IPS DF 19.7 (cell line): ENCODE measurements around the gene BOD1.

ENCODE experiments used
- DNase-seq: peaks from one replicate; pipeline ENCODE4 v3.0.0-alpha.2; 2013; ENCODE audit warnings: low read depth, low spot score

The BOD1 gene

DNA sequence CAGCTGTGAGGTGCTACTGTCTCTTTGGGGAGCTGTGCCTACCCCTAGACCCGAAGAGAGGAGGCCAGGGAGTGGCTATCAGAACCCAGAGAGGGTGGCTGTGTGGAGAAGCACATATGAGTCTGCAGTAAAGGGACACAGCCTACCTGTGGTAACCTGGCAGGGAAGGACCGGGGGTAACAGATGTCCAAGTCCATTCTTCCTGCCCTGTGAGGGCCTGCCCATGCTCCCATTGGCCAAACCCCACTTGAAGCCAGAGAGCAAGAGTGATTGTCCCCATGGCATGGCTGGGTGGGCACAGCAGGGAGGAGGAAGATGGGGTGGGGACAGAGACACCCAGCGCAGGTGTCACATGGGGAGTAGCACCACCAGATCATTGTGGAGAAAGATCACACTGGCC, 39.3 kb downstream of the BOD1 start:
- DNase-seq, result no peak

DNA sequence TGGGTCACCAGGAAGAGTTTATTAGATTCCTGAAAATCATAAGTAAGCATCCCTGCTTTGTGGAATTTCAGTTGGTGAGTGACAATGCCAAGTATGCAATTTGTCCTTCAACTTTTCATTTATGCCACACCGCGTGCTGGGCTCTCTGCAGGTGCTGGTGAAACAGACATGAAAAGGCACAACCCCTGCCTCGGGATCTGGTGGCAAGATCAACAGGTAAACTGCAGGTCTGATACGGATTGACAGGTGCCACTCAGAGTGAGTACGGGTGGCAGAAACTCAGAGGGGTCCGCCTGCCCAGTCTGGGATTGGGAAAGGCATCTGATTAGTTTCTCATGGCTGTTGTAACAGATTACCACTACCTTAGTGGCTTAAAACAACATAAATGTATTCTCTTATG, 40.5 kb downstream of the BOD1 start:
- no peak for DNase-seq

DNA sequence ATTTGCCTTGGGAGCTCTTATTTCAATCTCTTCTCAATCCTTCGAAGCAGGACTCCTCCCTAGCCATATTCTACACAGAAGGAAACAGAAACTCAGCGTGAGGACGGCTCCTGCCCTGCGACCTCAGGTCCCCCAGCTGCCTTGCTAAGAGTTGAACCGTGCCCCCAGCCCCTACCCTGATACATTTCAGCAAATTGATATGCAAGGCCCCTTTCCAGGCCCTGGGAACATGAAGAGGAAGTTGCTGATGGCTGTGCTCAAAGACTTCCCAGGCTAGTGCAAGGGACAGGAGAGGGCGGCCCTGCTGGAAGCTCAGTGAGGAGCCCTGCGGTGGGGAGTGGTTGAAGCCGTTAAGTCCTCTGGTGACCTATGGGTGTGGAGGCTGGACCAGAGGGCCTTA, 41.5 kb downstream of the BOD1 start:
- DNase-seq, result no peak

DNA sequence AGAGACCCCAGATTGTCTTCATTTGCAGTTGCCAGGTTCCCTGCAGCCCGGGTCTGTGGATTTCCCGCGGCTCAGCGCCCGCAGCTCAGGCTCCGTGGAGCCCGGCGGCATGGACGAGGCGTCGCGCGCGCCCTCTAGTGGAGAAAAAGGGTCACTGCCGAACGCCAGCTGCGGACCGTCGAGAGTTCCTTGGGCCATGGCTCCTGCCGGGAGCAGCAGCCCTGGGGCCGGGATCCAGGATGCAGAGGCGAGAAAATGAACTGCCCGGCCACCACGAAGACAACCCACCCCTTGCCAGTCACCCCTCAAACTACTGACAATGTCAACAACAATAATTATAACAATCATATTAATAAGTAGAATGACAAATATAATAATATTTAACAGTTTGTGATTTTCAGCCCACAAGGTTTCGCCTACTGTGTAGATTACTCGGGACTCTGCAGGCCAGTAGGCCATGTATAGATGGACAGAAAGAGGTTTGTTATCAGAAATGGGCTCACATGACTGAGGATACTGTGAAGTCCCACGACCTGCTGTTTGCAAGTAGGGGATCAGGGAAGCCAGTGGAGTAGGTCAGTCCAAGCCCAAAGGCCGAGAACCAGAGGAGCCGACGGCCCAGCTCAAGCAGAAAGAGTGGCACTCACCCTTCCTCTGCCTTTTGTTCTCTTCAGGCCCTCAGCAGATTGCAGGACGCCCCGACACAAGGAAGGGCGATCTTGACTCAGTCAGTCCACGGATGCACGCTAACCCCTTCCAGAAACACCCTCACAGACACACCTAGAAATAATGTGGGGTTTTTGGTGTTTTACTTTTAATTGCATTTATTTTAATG, 43.1 kb downstream of the BOD1 start:
- no peak for DNase-seq

DNA sequence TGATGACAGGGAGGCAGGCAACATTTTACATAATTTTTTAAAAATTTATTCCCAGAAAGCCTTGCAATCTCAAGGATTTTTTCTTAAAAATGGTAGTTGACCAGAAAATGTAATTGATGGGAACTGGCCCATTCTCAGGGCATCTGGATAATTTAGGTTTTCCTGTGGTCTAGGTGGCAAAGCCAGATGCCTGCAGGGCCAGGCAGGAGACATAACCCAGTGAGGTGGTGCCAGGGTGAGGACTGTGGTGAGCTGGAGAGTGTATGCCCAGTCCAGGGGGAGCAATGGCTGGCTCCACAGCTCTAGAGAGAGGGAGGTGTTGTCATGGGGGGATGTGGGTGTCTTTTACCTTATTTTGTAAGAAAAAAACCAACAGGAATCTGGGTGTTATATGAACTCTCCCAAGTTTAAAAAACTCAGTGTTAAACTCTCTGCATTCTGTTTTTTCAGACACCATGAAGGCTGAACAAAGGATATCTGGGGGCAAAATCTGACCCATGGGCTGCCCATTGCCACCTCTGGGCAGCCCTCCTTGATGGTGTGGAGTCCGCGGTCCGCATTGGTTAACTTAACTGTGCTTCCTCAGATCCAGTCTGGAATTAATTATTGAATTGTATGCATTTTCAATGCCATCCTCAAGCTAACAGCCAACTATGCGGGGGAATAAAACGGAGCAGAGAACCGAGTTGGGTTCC, 43.9 kb downstream of the BOD1 start:
- DNase-seq, result no peak

DNA sequence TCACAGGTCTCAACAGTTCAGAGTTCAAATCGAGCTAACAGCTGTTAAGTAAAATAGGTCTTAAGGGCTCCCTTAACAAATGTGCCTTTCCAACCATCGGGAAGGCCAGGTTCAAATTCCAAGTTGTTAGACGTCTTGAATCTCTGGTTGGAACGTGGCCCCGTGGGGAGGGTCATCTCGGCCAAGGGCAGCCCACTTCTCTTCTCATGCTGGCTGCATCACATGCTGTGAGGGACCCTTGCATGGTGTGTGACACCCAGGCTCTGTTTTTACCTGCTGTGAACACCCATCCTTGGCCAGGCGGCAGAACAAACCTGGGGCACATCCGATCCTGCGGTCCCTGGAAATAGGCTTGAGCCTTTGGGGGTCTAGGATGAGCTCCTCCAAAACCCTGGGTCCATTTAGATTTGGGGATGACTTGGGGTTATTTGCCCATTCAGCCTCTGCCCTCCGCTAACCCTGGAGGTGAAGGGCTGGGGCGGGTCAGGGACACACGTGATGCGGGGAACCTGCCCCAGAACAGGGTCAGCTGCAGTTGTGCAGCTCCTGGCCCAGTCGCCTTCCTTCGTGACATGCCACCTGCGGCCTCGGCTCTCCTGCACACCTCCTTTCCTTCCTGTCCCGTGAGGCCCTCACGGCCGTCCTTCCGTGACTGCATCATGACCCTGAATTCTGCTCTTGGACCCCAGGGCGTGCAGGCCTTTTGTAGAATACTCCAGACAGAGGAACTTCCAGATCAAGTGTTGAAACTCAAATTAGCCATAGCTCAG, 45.9 kb downstream of the BOD1 start:
- DNase-seq, result no peak

DNA sequence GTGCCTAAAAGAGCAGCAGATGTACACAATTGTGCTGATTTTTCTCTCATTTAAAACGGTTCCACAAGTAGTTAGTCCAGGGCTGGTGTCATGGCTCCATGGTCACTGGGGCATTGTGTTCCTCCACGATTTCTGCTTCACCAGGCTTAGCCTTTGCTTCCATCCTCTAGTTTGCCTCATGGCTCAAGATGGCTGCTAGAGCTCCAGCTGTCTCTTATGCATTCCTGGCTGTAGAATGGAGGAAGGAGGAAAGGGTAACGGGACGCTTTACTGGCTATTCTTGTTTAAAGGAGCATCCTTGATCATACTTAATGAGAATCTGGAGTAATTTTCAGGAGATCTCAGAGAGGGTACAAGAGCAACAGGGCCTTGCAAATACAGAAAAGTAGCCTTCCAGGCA, 47.7 kb downstream of the BOD1 start:
- DNase-seq, result no peak

DNA sequence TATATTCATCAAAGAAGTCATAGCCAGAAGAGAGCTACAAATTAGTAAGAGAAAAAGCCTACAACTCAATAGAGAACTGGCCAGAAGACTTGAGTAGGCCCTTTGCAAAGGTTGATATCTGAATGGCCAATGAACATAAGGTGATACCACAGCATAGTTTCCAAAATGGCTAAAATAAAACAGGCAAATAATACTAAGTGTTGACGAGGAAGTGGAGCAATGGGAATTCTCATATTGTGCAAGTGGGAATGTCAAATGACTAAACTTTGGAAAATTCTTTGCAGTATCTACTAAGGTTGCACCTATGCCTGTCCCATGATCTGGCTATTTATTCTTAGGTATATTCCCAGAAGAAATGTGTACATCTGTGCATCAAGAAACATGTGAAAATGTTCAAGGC, 48.3 kb downstream of the BOD1 start:
- DNase-seq, result no peak

DNA sequence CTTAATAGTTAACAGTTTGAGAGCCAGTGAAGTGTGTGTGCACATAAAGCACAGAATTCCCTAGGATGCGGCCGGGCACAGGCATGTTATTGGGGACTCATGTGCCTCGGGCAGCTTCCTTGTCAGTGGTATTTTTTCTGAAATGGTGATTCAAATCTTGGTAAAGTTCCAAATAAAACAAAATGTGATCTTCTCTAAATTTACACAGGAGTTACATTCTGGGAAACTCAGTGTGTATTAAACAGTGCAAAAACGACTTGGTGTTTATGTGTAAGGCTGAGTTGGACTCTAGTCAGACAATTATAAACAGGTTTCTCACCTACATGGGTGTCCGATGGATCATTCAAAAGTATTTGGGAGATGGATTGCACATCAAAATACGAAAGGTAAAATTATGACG, 48.9 kb downstream of the BOD1 start:
- DNase-seq, result no peak

DNA sequence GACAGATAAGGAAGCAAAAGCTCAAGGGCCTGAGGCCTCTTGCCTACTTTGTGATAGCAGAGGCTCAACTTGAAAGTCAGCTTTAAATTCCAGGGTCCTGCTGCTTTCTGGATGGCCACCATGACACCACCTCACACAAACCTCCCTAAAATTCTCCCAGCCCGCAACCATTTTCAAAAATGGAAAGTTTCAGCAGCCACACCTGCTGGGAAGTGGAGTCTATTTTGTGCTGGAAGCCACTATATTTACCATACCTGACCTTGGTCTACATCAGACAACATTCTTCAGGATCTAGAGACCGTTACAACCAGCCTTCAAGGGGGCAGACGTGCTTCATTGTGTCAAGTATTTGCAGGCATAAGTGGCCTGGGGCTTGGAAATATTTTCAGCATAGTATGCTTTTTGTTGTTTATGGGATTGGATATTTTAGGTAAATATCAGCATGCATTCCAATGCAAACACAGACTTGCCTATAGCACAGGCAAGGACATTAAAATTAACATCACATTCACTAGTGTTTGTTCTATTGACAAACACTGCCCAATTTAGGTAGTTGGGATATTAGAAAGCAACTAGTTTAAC, 50.9 kb downstream of the BOD1 start:
- no peak for DNase-seq

DNA sequence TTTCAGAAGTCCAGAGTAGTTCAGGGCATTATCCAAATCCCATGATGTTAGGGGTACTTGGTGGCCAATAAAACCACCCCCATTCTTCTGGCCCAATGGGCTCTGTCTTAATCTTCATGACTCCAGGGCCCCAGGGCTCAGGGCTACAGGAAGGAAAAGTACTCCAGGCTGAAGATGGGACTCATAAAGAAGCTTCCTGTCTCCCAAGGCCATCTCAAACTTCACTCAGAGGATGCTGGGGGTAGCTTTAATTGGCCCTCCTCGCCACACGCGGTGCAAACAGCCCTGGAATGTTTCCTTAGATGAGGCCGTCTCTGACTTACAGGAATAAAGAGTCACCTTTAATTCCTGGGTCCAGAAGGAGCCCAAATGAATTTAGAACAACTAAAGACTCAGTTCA, 52.3 kb downstream of the BOD1 start:
- DNase-seq, result no peak

DNA sequence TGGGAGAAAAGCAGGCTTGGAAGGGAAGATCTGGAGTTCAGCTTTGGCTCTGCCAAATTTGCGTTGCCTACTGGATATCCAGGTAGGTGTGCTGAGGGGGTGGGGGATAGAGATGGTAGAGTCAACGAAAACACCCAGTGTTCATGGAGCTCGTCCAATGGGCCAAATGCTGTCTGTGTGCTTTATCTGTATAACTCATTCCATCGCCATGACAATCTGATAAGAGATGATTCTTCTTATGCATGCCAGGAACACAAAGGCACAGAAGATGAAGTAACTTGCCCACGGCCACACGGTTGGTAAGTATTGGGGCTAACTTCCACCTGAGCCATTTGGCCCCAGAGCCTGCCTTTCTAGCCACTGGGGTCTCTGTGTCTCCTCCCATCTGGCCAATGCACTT, 53.2 kb downstream of the BOD1 start:
- DNase-seq, result no peak

DNA sequence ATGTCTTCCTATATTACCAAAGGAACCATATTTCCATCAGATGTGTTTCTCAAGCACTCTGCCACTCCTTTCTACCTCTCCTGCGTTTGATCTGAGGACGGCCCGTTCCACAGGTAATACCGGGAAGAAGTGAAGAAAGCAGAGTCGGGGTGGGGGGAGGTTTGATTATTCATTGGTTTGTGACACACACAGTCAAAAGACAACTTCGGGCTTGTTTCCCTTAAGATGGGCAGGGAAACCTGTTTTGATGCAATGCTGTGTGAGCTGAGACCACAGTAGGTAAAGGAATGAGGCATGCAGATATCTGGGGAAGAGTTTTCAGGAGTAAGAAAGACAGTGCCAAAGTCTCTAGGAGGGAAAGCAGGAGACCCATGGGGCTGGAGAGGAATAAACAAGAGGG, 54.0 kb downstream of the BOD1 start:
- no peak for DNase-seq
